Measurements from ENCODE around the gene ZNF692.

DNA sequence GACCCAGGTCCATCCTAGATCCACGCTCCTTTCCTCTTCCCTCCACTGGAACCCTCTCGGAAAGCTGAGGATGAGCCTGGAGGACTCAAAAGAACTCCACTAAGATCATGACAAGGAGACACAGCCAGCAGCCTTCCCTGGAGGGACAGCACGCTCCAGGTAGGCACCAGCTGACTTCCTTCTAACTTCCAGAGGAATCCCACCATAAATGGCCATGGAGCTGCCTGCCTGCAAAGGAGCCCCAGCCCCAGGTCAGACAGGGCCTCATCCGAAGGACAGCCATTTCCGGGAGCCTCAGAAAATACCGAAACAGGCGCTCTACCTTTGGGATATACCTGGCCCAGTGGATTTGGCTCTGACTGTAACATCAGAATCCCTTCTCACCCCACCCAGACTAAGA lies 37.2 kb downstream of the ZNF692 start:
- TF ChIP-seq, protein P1, sequence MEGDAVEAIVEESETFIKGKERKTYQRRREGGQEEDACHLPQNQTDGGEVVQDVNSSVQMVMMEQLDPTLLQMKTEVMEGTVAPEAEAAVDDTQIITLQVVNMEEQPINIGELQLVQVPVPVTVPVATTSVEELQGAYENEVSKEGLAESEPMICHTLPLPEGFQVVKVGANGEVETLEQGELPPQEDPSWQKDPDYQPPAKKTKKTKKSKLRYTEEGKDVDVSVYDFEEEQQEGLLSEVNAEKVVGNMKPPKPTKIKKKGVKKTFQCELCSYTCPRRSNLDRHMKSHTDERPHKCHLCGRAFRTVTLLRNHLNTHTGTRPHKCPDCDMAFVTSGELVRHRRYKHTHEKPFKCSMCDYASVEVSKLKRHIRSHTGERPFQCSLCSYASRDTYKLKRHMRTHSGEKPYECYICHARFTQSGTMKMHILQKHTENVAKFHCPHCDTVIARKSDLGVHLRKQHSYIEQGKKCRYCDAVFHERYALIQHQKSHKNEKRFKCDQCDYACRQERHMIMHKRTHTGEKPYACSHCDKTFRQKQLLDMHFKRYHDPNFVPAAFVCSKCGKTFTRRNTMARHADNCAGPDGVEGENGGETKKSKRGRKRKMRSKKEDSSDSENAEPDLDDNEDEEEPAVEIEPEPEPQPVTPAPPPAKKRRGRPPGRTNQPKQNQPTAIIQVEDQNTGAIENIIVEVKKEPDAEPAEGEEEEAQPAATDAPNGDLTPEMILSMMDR (IDR thresholded peaks at IDR 0.05) = no peak
- TF ChIP-seq EP300 (IDR thresholded peaks at IDR 0.05; ENCODE audit: low read depth) (no peak), POLR2A (IDR thresholded peaks at IDR 0.05) (no peak)

Measured in transverse colon (tissue), 3 donors.